Heart left ventricle (tissue), 16 donors: ENCODE results near the gene GPR4. TPM values are rescaled to one million over a fixed set of nuclear protein-coding genes. Genes with fewer than 3 reads are reported as not detected.
A peak's percentile ranks its signal among the peaks of the same experiment; 100 is the strongest.

Experiments used
- ATAC-seq, 4 donors: fragments of 200-7000 bp; cut with Tn5 transposase; one replicate each; pipeline ENCODE4 v1.9.1; 2020 to 2022; ENCODE audit warnings: moderate library complexity in 4 of 4, mild to moderate bottlenecking in 3 of 4, moderate number of reproducible peaks in 1 of 4
- DNase-seq, 5 donors: peaks; one replicate each; pipeline ENCODE4 v3.0.0-alpha.2; 2020
- H3K27ac ChIP-seq, 12 donors: fragments of 200-600 bp; sonication (generic) in 4 of 12; one replicate each; pipeline versions ENCODE4 v1.5.0 to v1.8.0; 2016 to 2022; ENCODE audit warnings: mild to moderate bottlenecking in 2 of 12
- H3K27me3 ChIP-seq, 9 donors: fragments of 200-600 bp; sonication (generic) in 2 of 9; one replicate each; pipeline versions ENCODE4 v1.5.1 to v1.8.0; 2016 to 2022; ENCODE audit warnings: mild to moderate bottlenecking in 3 of 9
- H3K36me3 ChIP-seq, 9 donors: fragments of 200-600 bp; sonication (generic) in 2 of 9; one replicate each; pipeline versions ENCODE4 v1.5.0 to v1.8.0; 2018 to 2022; ENCODE audit warnings: mild to moderate bottlenecking in 2 of 9
- H3K4me1 ChIP-seq, 12 donors: fragments of 200-600 bp; sonication (generic) in 4 of 12; one replicate each; pipeline versions ENCODE4 v1.5.0 to v1.8.0; 2016 to 2022; ENCODE audit warnings: mild to moderate bottlenecking in 3 of 12
- H3K4me3 ChIP-seq, 12 donors: fragments of 200-600 bp; sonication (generic) in 4 of 12; one replicate each; pipeline versions ENCODE4 v1.5.0 to v1.8.0; 2017 to 2022; ENCODE audit warnings: mild to moderate bottlenecking in 9 of 12, moderate library complexity in 4 of 12
- H3K9me3 ChIP-seq, 12 donors: fragments of 200-600 bp; sonication (generic) in 4 of 12; one replicate each; pipeline versions ENCODE4 v1.5.0 to v1.8.0; 2016 to 2022; ENCODE audit warnings: mild to moderate bottlenecking in 1 of 12
- POLR2A ChIP-seq, 2 donors: fragments of 450-650 bp; IDR thresholded peaks; one replicate each; pipeline ENCODE4 v1.6.1; 2017; ENCODE audit warnings: antibody characterized with exemption in 2 of 2, mild to moderate bottlenecking in 2 of 2, moderate library complexity in 2 of 2
- WGBS, 4 donors: extraction: QIAGEN DNeasy Blood & Tissue Kit in 2 of 4; methylation state at CpG; one replicate each; pipeline versions ENCODE4 v1.1.5 to v1.1.7; 2013 to 2018; 5-methylcytosine and 5-hydroxymethylcytosine counted together
- intact Hi-C, 10 donors: fragments of 100-400 bp; cut with DNase I; formaldehyde crosslinking; loops; one replicate each; pipeline versions ENCODE4 v1.11.1 to v1.14.2; 2022
- polyA plus RNA-seq, 2 donors: library from polyadenylated mRNA; stranded (reverse); fragments of 200-250 nt; gene quantifications; one replicate each; pipeline ENCODE4 v1.2.3, GENCODE V29; 2013
- total RNA-seq, 9 donors: library from RNA; depleted of rRNA in 2 of 9; stranded (reverse); fragments of >200 nt in 2 of 9; fragmentation: NEBNext Ultra II Directional in 3 of 9; extraction: Animal tissue kit (Norgen Biotek cat#: 25700) in 3 of 9; gene quantifications; one replicate each; pipeline versions ENCODE4 v1.1.0 to v1.2.4, GENCODE V29; 2016 to 2023
- TF ChIP-seq, protein P1 (sequence below), 12 donors: fragments of 200-600 bp; sonication (generic) in 4 of 12; IDR thresholded peaks; one replicate each; pipeline versions ENCODE4 v1.5.0 to v1.8.0; 2018 to 2022; ENCODE audit warnings: antibody characterized with exemption in 12 of 12, mild to moderate bottlenecking in 5 of 12
- donor health status: ischemic (EF 13 %, LVEDD 7.1; RV severe dilation, severe dysfunction).
- donor health status: healthy with polysubstance abuse.
- donor health status: DM: no; HTN: yes; CAD: no.
- donor health status: DM: no; HTN: no; CAD: no.
- donor health status: ischemic (EF 25% LVEDD 6.9; RV normal size, moderate dysfunction).
- donor health status: ischemic (EF 25% LVEDD 5.7; RV mildly dilated, moderate dysfunction).
- donor health status: healthy.
- donor health status: DM: yes; HTN: yes; CAD: no.
- donor health status: ischemic (EF 35%, LVEDD 5.7; RV mildly dilated, moderate dysfunction).
- donor health status: nonischemic (EF 11% LVEDD 7.7; RV severe dilation, severe dysfunction).
- donor health status: DM: yes; HTN: yes; CAD: no.
- donor health status: PGD.
- donor health status: ischemic (EF 29% LVEDD 5.4; RV normal size, mild dysfunction).
- donor health status: nonischemic (EF 23%, LVEDD 6.1; RV moderate dilation, normal function).

Gene GPR4
- total and polyA plus RNA-seq, 11 donors = 2.7 to 36.0 (median 5.1) TPM

DNA sequence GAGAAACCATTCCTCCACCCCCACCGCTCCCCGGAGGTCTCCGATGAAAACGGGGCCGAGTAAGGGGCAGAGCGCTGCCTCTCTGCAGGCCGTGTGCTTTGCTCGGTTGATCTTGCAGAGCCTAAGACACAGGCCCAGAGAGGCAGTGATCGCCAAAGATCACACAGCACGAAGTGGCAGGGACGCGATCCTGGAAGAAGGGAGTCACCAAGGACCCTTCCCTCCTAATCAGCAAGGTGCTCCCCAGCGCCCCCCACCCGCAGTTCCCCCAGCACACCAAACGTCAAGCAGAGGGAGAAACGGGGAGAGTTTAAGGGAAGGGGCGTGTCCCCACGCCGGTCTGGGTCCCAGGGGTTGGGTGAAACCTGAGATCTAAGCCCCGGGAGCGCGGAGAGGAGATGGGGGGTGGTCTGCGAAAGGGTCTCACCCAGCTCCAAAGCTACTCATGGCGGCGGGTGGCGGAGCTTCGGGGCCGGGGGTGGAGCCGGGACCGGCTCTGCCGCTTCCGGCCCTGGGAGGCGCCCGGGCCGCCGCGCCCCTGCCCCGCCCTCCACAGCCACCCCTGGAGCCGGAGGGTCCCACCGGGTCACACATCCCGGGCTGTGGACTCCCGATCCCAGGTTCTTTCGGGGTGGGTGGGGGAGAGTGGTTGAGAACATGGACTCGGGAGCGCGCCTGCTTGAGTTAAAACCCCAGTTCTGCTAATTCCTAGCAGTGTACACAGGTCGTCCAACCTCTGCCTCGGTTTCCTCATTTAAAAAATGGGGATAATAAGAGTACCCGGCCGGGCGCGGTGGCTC lies 37.1 kb upstream of the GPR4 start, which contains the start of gene EML2:
Gene EML2, minus strand, starts transcription at position 468 of the 800 bp plus-strand sequence. Its CDS starts 21 bp downstream, at position 447.
- intact Hi-C loops = loop anchor here in 1 of 10 donors (10.0 kb wide), 1 partner anchor 54 kb away; the partner anchor contains the start of gene OPA3

DNA sequence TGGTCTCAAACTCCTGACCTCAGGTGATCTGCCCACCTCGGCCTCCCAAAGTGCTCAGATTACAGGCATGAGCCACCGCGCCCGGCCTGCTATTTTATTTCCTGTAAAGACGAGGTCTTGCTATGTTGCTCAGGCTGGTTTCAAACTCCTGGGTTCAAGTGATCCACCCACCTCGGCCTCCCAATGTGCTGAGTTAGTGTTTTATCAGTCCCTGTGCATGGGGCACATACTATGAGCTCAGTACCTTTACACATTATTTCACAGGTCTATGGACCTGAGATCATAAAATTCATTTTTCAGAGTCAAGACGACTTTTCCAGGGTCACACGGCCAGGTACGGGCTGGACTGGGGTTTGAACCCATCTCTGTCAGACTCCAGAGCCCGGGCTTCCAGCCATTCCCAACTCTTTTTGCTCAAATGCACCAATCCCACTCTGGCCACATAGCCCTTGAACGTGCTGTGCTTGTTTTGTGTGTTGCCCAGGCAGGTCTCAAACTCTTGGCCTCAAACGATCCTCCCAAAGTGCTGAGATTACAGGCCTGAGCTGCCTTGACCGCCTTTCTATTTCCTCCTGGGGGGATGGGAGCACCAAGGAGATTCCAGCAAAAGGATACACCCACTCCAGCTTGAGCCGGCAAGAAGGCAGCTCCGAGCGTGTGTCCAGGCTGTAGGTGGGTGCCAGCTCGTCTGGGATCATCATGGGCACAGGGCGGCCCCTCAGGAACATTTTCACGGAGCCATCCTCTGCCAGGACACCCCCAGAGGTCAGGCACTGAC lies 36.1 kb upstream of the GPR4 start:
- peaks cover 0 to 48% (median 28%) of the 10 kb centered on the region in 12 donors for H3K4me1 ChIP-seq
- no peak for TF ChIP-seq POLR2A (IDR thresholded peaks at IDR 0.05)
- TF ChIP-seq, protein P1, sequence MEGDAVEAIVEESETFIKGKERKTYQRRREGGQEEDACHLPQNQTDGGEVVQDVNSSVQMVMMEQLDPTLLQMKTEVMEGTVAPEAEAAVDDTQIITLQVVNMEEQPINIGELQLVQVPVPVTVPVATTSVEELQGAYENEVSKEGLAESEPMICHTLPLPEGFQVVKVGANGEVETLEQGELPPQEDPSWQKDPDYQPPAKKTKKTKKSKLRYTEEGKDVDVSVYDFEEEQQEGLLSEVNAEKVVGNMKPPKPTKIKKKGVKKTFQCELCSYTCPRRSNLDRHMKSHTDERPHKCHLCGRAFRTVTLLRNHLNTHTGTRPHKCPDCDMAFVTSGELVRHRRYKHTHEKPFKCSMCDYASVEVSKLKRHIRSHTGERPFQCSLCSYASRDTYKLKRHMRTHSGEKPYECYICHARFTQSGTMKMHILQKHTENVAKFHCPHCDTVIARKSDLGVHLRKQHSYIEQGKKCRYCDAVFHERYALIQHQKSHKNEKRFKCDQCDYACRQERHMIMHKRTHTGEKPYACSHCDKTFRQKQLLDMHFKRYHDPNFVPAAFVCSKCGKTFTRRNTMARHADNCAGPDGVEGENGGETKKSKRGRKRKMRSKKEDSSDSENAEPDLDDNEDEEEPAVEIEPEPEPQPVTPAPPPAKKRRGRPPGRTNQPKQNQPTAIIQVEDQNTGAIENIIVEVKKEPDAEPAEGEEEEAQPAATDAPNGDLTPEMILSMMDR (IDR thresholded peaks at IDR 0.05) = no peak
- intact Hi-C loops = loop anchor here in 1 of 10 donors (10.0 kb wide), 1 partner anchor 53 kb away; the partner anchor contains the start of gene OPA3
- H3K27me3 ChIP-seq = no peaks in the 10 kb centered on the region
- H3K4me3 ChIP-seq = peak overlapping the region in 9 of 12 donors; percentile 58 to 77 (median 67)
- no peak for DNase-seq
- H3K36me3 ChIP-seq = peaks cover 0 to 5% (median 0%) of the 10 kb centered on the region in 9 donors
- peak overlapping the region in 3 of 12 donors; percentile 25 to 67 (median 59) for H3K27ac ChIP-seq
- 74 to 81% (median 77%) methylated on average over 19 of the region's 19 CpGs for WGBS, 4 donors
- H3K9me3 ChIP-seq = no peaks in the 10 kb centered on the region
- ATAC-seq = no peak

More for the DNA sequence above, 37.1 kb upstream of the GPR4 start, which contains the start of gene EML2:
- Histone ChIP-seq H3K4me1 (peaks cover 0 to 55% (median 30%) of the 10 kb centered on the region in 12 donors), H3K27ac (peak within 1 kb of the TSS in 6 of 12 donors; percentile 25 to 69 (median 50)), H3K9me3 (no peaks in the 10 kb centered on the region), H3K36me3 (peaks cover 0 to 5% (median 0%) of the 10 kb centered on the region in 9 donors), H3K27me3 (peaks cover 0 to 8% (median 0%) of the 10 kb centered on the region in 9 donors), H3K4me3 (peak within 1 kb of the TSS; percentile 50 to 77 (median 67))
- DNase-seq (peak; percentile 47 to 81 (median 56)), ATAC-seq (peak in 3 of 4 donors; percentile 42 to 56 (median 54))
- WGBS, 4 donors = 6 to 9% (median 7%) methylated on average over 36 to 52 of the region's 52 CpGs
- TF ChIP-seq POLR2A (IDR thresholded peaks at IDR 0.05) = no peak
- TF ChIP-seq, protein P1 (IDR thresholded peaks at IDR 0.05) = peak in 5 of 12 donors; percentile 6 to 27 (median 16)

DNA sequence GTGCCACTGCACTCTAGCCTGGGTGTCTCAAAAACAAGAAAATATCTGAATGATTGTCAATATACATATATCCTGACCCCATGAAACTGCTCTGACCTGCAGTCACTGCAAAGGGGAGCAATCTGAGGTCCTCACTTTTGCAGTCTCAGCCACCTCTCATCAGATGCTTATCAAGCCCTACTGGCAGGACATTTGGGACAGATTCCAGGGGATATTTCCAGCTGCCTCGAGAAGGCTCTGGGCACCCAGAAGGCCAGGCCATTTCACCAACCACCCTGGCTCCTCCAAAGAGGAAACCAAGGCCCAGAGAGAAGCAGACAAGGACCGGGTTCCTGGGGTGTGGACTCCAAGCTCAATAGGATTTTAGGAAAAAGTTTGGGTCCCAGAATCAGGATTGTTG lies 34.9 kb upstream of the GPR4 start:
- peaks cover 0 to 38% (median 19%) of the 10 kb centered on the region in 12 donors for H3K4me1 ChIP-seq

More for the DNA sequence above, 34.9 kb upstream of the GPR4 start:
- no peaks in the 10 kb centered on the region for H3K9me3 ChIP-seq
- intact Hi-C loops = loop anchor here in 1 of 10 donors (10.0 kb wide), 1 partner anchor 52 kb away; the partner anchor contains the start of gene OPA3
- TF ChIP-seq, protein P1 (IDR thresholded peaks at IDR 0.05) = no peak
- no peak for TF ChIP-seq POLR2A (IDR thresholded peaks at IDR 0.05)
- no peak overlapping the region for H3K4me3 ChIP-seq
- ATAC-seq = no peak
- no peak for DNase-seq
- H3K36me3 ChIP-seq = peaks cover 0 to 5% (median 0%) of the 10 kb centered on the region in 9 donors
- H3K27ac ChIP-seq = peak overlapping the region in 2 of 12 donors; percentile 10 to 20
- WGBS, 4 donors = 52 to 64% (median 56%) methylated on average over 2 of the region's 2 CpGs
- H3K27me3 ChIP-seq = no peaks in the 10 kb centered on the region
